Esophagus squamous epithelium (tissue), 4 donors: ENCODE measurements around the gene MAD1L1.

Source experiments
- POLR2A ChIP-seq, 4 donors: fragments of 450-650 bp; IDR thresholded peaks; one replicate each; pipeline ENCODE4 v1.6.1; 2017; ENCODE audit warnings: antibody characterized with exemption in 4 of 4, mild to moderate bottlenecking in 4 of 4, moderate library complexity in 3 of 4
- TF ChIP-seq, protein P1 (sequence below), 6 experiments: fragments of 450-650 bp in 4 of 6; fragments of 200-600 bp in 2 of 6; sonication (generic) in 2 of 6; IDR thresholded peaks; one replicate each; pipeline ENCODE4 v1.5.1; 2016 to 2019; ENCODE audit warnings: antibody characterized with exemption in 6 of 6, mild to moderate bottlenecking in 4 of 6, moderate library complexity in 4 of 6

- TF ChIP-seq, protein P1, sequence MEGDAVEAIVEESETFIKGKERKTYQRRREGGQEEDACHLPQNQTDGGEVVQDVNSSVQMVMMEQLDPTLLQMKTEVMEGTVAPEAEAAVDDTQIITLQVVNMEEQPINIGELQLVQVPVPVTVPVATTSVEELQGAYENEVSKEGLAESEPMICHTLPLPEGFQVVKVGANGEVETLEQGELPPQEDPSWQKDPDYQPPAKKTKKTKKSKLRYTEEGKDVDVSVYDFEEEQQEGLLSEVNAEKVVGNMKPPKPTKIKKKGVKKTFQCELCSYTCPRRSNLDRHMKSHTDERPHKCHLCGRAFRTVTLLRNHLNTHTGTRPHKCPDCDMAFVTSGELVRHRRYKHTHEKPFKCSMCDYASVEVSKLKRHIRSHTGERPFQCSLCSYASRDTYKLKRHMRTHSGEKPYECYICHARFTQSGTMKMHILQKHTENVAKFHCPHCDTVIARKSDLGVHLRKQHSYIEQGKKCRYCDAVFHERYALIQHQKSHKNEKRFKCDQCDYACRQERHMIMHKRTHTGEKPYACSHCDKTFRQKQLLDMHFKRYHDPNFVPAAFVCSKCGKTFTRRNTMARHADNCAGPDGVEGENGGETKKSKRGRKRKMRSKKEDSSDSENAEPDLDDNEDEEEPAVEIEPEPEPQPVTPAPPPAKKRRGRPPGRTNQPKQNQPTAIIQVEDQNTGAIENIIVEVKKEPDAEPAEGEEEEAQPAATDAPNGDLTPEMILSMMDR (IDR thresholded peaks at IDR 0.05): no peak
- no peak for TF ChIP-seq POLR2A (IDR thresholded peaks at IDR 0.05)
Observed at GRCh38 chr7:2165610-2166594, 66.8 kb downstream of the MAD1L1 start.
